Measurements from ENCODE around the gene SPIC.

SPIC gene

DNA sequence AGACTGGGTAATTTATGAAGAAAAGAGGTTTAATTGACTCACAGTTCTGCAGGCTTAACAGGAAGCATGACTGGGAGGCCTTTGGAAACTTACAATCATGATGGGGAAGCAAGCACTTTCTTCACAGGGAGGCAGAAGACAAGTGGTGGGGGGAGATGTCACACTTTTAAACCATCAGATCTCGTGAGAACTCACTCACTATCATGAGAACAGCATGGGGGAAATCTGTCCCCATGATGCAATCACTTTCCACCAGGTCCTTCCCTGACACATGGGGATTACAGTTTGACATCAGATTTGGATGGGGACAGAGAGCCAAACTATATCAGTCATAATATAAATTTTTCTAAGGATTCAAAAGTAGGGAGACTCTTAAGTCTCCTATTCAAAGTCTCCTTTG is 46.0 kb downstream of the SPIC start:
- no peak overlapping the region for H3K4me3 ChIP-seq (ENCODE audit: low read length)
- no peak for DNase-seq (ENCODE audit: low read depth)
- TF ChIP-seq, protein P1, sequence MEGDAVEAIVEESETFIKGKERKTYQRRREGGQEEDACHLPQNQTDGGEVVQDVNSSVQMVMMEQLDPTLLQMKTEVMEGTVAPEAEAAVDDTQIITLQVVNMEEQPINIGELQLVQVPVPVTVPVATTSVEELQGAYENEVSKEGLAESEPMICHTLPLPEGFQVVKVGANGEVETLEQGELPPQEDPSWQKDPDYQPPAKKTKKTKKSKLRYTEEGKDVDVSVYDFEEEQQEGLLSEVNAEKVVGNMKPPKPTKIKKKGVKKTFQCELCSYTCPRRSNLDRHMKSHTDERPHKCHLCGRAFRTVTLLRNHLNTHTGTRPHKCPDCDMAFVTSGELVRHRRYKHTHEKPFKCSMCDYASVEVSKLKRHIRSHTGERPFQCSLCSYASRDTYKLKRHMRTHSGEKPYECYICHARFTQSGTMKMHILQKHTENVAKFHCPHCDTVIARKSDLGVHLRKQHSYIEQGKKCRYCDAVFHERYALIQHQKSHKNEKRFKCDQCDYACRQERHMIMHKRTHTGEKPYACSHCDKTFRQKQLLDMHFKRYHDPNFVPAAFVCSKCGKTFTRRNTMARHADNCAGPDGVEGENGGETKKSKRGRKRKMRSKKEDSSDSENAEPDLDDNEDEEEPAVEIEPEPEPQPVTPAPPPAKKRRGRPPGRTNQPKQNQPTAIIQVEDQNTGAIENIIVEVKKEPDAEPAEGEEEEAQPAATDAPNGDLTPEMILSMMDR (IDR thresholded peaks at IDR 0.05; ENCODE audit: insufficient read depth, low read depth, low read length, missing control alignments): no peak

DNA sequence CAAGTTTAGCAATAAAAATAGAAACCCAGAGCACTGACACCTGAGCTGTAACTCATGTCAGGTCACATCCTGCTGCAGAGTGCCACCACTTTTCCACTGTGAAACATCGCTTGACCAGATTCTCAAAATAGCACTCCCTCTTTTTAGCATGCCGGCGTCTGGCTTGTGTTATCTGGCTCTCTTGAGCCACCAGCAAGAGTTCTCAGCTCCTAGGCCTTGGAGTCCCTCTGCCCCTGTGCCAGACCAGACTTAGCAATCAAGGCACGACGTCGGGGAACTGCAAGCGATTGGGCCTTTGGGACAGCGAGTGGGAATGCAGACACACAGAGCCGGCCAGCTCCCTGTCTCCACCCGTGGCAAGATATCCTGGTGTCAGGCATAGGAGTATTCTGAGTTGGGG is 52.5 kb downstream of the SPIC start:
- TF ChIP-seq, protein P1 (IDR thresholded peaks at IDR 0.05; ENCODE audit: insufficient read depth, low read depth, low read length, missing control alignments): no peak
- no peak for DNase-seq (ENCODE audit: low read depth)
- H3K4me3 ChIP-seq (ENCODE audit: low read length): no peak overlapping the region

DNA sequence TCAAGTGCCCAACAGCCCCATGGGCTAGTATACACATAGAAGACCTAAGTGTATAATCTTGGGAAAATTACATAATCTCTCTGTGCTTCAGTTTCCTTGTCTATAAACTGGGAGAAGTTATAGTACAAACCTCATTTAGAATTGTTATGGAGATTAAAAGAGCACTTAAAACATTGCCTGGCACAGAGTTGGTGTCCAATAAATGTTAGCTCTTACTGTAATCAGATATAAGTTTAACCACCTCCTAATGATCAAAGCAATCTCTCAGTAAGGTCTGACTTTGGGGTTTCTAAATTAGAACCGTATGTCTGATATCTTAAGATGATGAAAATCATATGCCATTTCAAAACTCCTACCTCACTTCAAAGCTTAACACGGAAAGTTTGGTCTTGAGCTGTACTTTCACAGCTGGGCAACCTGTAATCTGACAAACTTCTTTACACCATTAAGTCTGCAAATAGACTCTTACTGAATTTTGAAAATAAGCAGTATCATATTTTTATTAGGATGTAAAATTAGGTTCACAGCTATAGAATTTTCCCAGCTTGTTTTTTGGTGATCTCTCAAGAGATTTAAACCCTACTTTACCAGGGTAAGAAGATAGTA is 61.0 kb downstream of the SPIC start:
- TF ChIP-seq, protein P1 (IDR thresholded peaks at IDR 0.05; ENCODE audit: insufficient read depth, low read depth, low read length, missing control alignments): no peak
- DNase-seq (ENCODE audit: low read depth): no peak
- H3K4me3 ChIP-seq (ENCODE audit: low read length): no peak overlapping the region
